ENCODE measurements around the gene MRM2. TPM values are rescaled to one million over a fixed set of nuclear protein-coding genes. Genes with fewer than 3 reads are reported as not detected.
"Not testable (repeated sequence)": the region's sequence is repeated elsewhere in the genome, so short reads cannot be mapped to it uniquely, and the experiment has no call there.

MRM2 gene
- total and polyA plus RNA-seq, 10 of the 15 experiments (the other 5 are each of a cell fraction or from before 2014, with no cell fraction given) = 43.2 to 128 (median 71.4) TPM

DNA sequence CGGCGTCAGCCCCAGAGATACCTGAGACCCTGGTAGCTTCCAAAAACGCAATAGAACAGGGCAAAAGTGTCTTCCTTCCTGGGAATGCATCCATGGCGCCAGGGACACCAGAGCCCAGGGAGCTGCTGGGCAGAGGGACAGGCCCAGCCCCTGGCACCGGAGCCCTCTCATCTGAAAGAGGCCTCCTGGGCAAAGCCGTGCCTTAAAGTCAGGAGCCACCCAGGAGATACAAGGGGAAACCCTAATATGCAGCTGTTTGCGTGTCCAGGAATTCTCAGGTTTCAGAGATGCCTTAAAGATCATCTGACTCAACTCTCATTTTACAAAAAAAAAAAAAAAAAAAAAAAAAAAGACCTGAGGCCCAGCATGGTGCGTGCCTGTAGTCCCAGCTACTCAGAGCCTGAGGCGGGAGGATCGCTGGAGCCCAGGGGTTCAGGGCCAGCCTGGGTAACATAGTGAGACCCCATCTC is 28.0 kb upstream of the MRM2 start:
- SMC1A ChIA-PET (ENCODE audit: uncharacterized antibody, unreplicated experiment) = no interaction called here
- 93% methylated on average over 10 of the region's 10 CpGs for WGBS (ENCODE audit: insufficient coverage, insufficient replicate concordance, low lambda C conversion rate, missing lambda C conversion rate)
- TF ChIP-seq NFIC (IDR thresholded peaks at IDR 0.05; ENCODE audit: low read depth, low read length) = no peak
- no peak for TF ChIP-seq SPI1 (IDR thresholded peaks at IDR 0.05; ENCODE audit: borderline replicate concordance, insufficient read depth, low read depth, low read length)
- TF ChIP-seq MEF2A (IDR thresholded peaks at IDR 0.05; ENCODE audit: insufficient read depth, low read depth, low read length) = no peak
- Histone ChIP-seq H3K9ac (ENCODE audit: control insufficient read depth, insufficient read depth, low read length) (no peak overlapping the region), H3K4me1 (ENCODE audit: control insufficient read depth, insufficient read depth, low read length) (no peaks in the 10 kb centered on the region), H3K27ac (ENCODE audit: control insufficient read depth, insufficient read depth) (no peak overlapping the region), H4K20me1 (ENCODE audit: control insufficient read depth, insufficient read depth) (no peaks in the 10 kb centered on the region), H3K36me3 (ENCODE audit: control insufficient read depth in 2 of 2, insufficient read depth in 2 of 2, low read length in 1 of 2) (peaks cover 11 to 27% of the 10 kb centered on the region in 2 experiments; a peak in 3 of 4 replicates), H3K27me3 (replicated peaks in 1 of 2; ENCODE audit: control insufficient read depth in 2 of 2, insufficient read depth in 2 of 2, low read length in 1 of 2) (no peaks in the 10 kb centered on the region), H2AFZ (ENCODE audit: control insufficient read depth, low read depth, low read length) (no peak overlapping the region), H3K4me2 (ENCODE audit: control insufficient read depth, insufficient read depth) (no peak overlapping the region), H3K79me2 (ENCODE audit: control insufficient read depth, insufficient read depth, low read length) (no peaks in the 10 kb centered on the region), H3K4me3 (no peak overlapping the region), H3K9me3 (replicated peaks; ENCODE audit: control insufficient read depth, insufficient read depth, low read length) (no peaks in the 10 kb centered on the region)
- CTCF ChIA-PET = no interaction called here
- ATAC-seq (no peak), DNase-seq (ENCODE audit: low read depth, low spot score) (no peak), FAIRE-seq (no peak)
- in situ Hi-C loops (cut with MboI) (no loop called here), intact Hi-C loops (cut with micrococcal nuclease; ENCODE audit: unreplicated experiment) (no loop called here)
- no TSS peak for BruUV-seq (replicated peaks)
- RAD21 ChIA-PET (ENCODE audit: unreplicated experiment) = no interaction called here
- POLR2A ChIA-PET = no interaction called here

- RAD21 ChIA-PET (ENCODE audit: unreplicated experiment); intact Hi-C loops (cut with micrococcal nuclease; ENCODE audit: unreplicated experiment); H2AFZ ChIP-seq (ENCODE audit: control insufficient read depth, low read depth, low read length); SMC1A ChIA-PET (ENCODE audit: uncharacterized antibody, unreplicated experiment); CTCF ChIA-PET; FAIRE-seq; H3K4me2 ChIP-seq (ENCODE audit: control insufficient read depth, insufficient read depth); H3K9ac ChIP-seq (ENCODE audit: control insufficient read depth, insufficient read depth, low read length); H3K79me2 ChIP-seq (ENCODE audit: control insufficient read depth, insufficient read depth, low read length); H3K27me3 ChIP-seq (replicated peaks in 1 of 2; ENCODE audit: control insufficient read depth in 2 of 2, insufficient read depth in 2 of 2, low read length in 1 of 2); DNase-seq (ENCODE audit: low read depth, low spot score); H3K9me3 ChIP-seq (replicated peaks; ENCODE audit: control insufficient read depth, insufficient read depth, low read length); in situ Hi-C loops (cut with MboI); H3K4me1 ChIP-seq (ENCODE audit: control insufficient read depth, insufficient read depth, low read length); H3K27ac ChIP-seq (ENCODE audit: control insufficient read depth, insufficient read depth); H4K20me1 ChIP-seq (ENCODE audit: control insufficient read depth, insufficient read depth); H3K4me3 ChIP-seq; ATAC-seq; POLR2A ChIA-PET: not testable (repeated sequence)
- H3K36me3 ChIP-seq (ENCODE audit: control insufficient read depth in 2 of 2, insufficient read depth in 2 of 2, low read length in 1 of 2) = peaks cover 9 to 21% of the 10 kb centered on the region in 2 experiments; a peak in 3 of 4 replicates
- WGBS (ENCODE audit: insufficient coverage, insufficient replicate concordance, low lambda C conversion rate, missing lambda C conversion rate) = 92% methylated on average over 12 of the region's 18 CpGs
- BruUV-seq (replicated peaks) = TSS peak; percentile 71
These were observed 27.3 kb upstream of the MRM2 start for GRCh38 chr7:2269089-2269990.
